HEK293 (cell line): ENCODE data around the gene ARAP3.

Experiments
- ATF2 ChIP-seq: fragments of 450-650 bp; formaldehyde crosslinking; IDR thresholded peaks from 2 replicates; pipeline ENCODE4 v1.5.1; 2016; ENCODE audit warnings: missing biosample characterization, missing genetic modification characterization, low read depth
- GLI4 ChIP-seq: fragments of 450-650 bp; formaldehyde crosslinking; IDR thresholded peaks from 2 replicates; pipeline ENCODE4 v1.5.1; 2016; ENCODE audit warnings: missing biosample characterization, missing genetic modification characterization
- HIC1 ChIP-seq: fragments of 450-650 bp; formaldehyde crosslinking; IDR thresholded peaks from 2 replicates; pipeline ENCODE4 v1.5.1; 2016; ENCODE audit warnings: missing biosample characterization, missing genetic modification characterization
- HOXA7 ChIP-seq: sonication (generic); formaldehyde crosslinking; IDR thresholded peaks from 2 replicates; pipeline ENCODE4 v1.8.1; 2022; ENCODE audit warnings: missing genetic modification reagents, borderline replicate concordance
- KLF1 ChIP-seq: fragments of 450-650 bp; formaldehyde crosslinking; IDR thresholded peaks from 2 replicates; pipeline ENCODE4 v1.5.1; 2016; ENCODE audit warnings: missing biosample characterization, missing genetic modification characterization
- OVOL3 ChIP-seq: fragments of 450-650 bp; formaldehyde crosslinking; IDR thresholded peaks from 2 replicates; pipeline ENCODE4 v1.5.1; 2016; ENCODE audit warnings: missing biosample characterization, missing genetic modification characterization
- ZFHX2 ChIP-seq: fragments of 450-650 bp; formaldehyde crosslinking; conservative IDR thresholded peaks from 2 replicates; pipeline ENCODE4 v1.5.1; 2016; ENCODE audit warnings: missing biosample characterization, missing genetic modification characterization
- ZFP41 ChIP-seq: fragments of 450-650 bp; formaldehyde crosslinking; IDR thresholded peaks from 2 replicates; pipeline ENCODE4 v1.5.1; 2016; ENCODE audit warnings: missing biosample characterization, missing genetic modification characterization, borderline replicate concordance
- ZIC2 ChIP-seq: fragments of 450-650 bp; formaldehyde crosslinking; IDR thresholded peaks from 2 replicates; pipeline ENCODE4 v1.5.1; 2016; ENCODE audit warnings: missing biosample characterization, missing genetic modification characterization
- ZNF16 ChIP-seq: fragments of 450-650 bp; formaldehyde crosslinking; IDR thresholded peaks from 2 replicates; pipeline ENCODE4 v1.5.1; 2016; ENCODE audit warnings: low read depth, missing biosample characterization, missing genetic modification characterization
- ZNF174 ChIP-seq: fragments of 450-650 bp; formaldehyde crosslinking; IDR thresholded peaks from 2 replicates; pipeline ENCODE4 v1.5.0; 2017; ENCODE audit warnings: missing biosample characterization, mild to moderate bottlenecking, missing genetic modification characterization
- ZNF19 ChIP-seq: fragments of 450-650 bp; formaldehyde crosslinking; IDR thresholded peaks from 2 replicates; pipeline ENCODE4; 2016; ENCODE audit warnings: missing biosample characterization, missing genetic modification characterization, low read depth
- ZNF214 ChIP-seq: fragments of 450-650 bp; formaldehyde crosslinking; IDR thresholded peaks from 2 replicates; pipeline ENCODE4 v1.5.1; 2017; ENCODE audit warnings: missing biosample characterization, mild to moderate bottlenecking, missing genetic modification characterization, borderline replicate concordance
- ZNF248 ChIP-seq: fragments of 450-650 bp; formaldehyde crosslinking; IDR thresholded peaks from 2 replicates; pipeline ENCODE4 v1.5.1; 2017; ENCODE audit warnings: missing biosample characterization, missing genetic modification characterization
- ZNF341 ChIP-seq: fragments of 450-650 bp; formaldehyde crosslinking; IDR thresholded peaks from 2 replicates; pipeline ENCODE4; 2016; ENCODE audit warnings: low read depth, missing biosample characterization, missing genetic modification characterization
- ZNF354C ChIP-seq: fragments of 450-650 bp; formaldehyde crosslinking; IDR thresholded peaks from 2 replicates; pipeline ENCODE4 v1.5.1; 2016; ENCODE audit warnings: missing biosample characterization, missing genetic modification characterization, low read depth, borderline replicate concordance
- ZNF514 ChIP-seq: fragments of 450-650 bp; formaldehyde crosslinking; IDR thresholded peaks from 2 replicates; pipeline ENCODE4 v1.5.1; 2016; ENCODE audit warnings: missing biosample characterization, missing genetic modification characterization
- ZNF530 ChIP-seq: fragments of 450-650 bp; formaldehyde crosslinking; IDR thresholded peaks from 2 replicates; pipeline ENCODE4 v1.5.1; 2016; ENCODE audit warnings: low read depth, missing biosample characterization, missing genetic modification characterization
- ZNF544 ChIP-seq: fragments of 450-650 bp; formaldehyde crosslinking; IDR thresholded peaks from 2 replicates; pipeline ENCODE4 v1.5.0; 2017; ENCODE audit warnings: missing biosample characterization, missing genetic modification characterization
- ZNF561 ChIP-seq: fragments of 450-650 bp; IDR thresholded peaks from 2 replicates; pipeline ENCODE4 v1.5.1; 2018; ENCODE audit warnings: missing biosample characterization, missing genetic modification characterization, borderline replicate concordance
- ZNF701 ChIP-seq: fragments of 450-650 bp; formaldehyde crosslinking; IDR thresholded peaks from 2 replicates; pipeline ENCODE4 v1.5.1; 2016; ENCODE audit warnings: missing biosample characterization, missing genetic modification characterization
- ZNF768 ChIP-seq: fragments of 450-650 bp; formaldehyde crosslinking; IDR thresholded peaks from 2 replicates; pipeline ENCODE4 v1.5.1; 2018; ENCODE audit warnings: missing biosample characterization, mild to moderate bottlenecking, missing genetic modification characterization
- ZNF776 ChIP-seq: fragments of 450-650 bp; formaldehyde crosslinking; IDR thresholded peaks from 2 replicates; pipeline ENCODE4 v1.5.0; 2017; ENCODE audit warnings: missing biosample characterization, missing genetic modification characterization, borderline replicate concordance
- ZSCAN5A ChIP-seq: fragments of 450-650 bp; formaldehyde crosslinking; IDR thresholded peaks from 2 replicates; pipeline ENCODE4 v1.5.1; 2016; ENCODE audit warnings: missing biosample characterization, missing genetic modification characterization
- ZXDB ChIP-seq: fragments of 450-650 bp; formaldehyde crosslinking; IDR thresholded peaks from 2 replicates; pipeline ENCODE4 v1.5.1; 2016; ENCODE audit warnings: missing biosample characterization, missing genetic modification characterization
- TF ChIP-seq, protein P1 (sequence below): fragments of 450-650 bp; formaldehyde crosslinking; IDR thresholded peaks from 2 replicates; pipeline ENCODE4 v1.5.1; 2016; ENCODE audit warnings: missing biosample characterization, missing genetic modification characterization
- TF ChIP-seq, protein P2 (sequence below): fragments of 450-650 bp; formaldehyde crosslinking; IDR thresholded peaks from 2 replicates; pipeline ENCODE4 v1.5.1; 2016; ENCODE audit warnings: missing biosample characterization, missing genetic modification characterization
- TF ChIP-seq, protein P3 (sequence below): fragments of 450-650 bp; formaldehyde crosslinking; IDR thresholded peaks from 2 replicates; pipeline ENCODE4 v1.5.1; 2016; ENCODE audit warnings: missing biosample characterization, missing genetic modification characterization
- TF ChIP-seq, protein P4 (sequence below): fragments of 450-650 bp; formaldehyde crosslinking; IDR thresholded peaks from 2 replicates; pipeline ENCODE4 v1.5.1; 2016; ENCODE audit warnings: missing biosample characterization, missing genetic modification characterization

The ARAP3 gene

GRCh38 chr5:141637123-141637766 is 44.8 kb downstream of the ARAP3 start (continued):
- TF ChIP-seq ZSCAN5A: no peak
- TF ChIP-seq ZXDB: peak; percentile 27; the same call in 1 of the 2 replicates
- TF ChIP-seq ZNF248 (tag by site-specific recombination): no peak
- no peak for TF ChIP-seq ZNF701 (tag by site-specific recombination)
- TF ChIP-seq ZIC2 (tag by site-specific recombination): no peak
- TF ChIP-seq KLF1 (tag by site-specific recombination): peak; percentile 26; the same call in 1 of the 2 replicates
- TF ChIP-seq, protein P1, sequence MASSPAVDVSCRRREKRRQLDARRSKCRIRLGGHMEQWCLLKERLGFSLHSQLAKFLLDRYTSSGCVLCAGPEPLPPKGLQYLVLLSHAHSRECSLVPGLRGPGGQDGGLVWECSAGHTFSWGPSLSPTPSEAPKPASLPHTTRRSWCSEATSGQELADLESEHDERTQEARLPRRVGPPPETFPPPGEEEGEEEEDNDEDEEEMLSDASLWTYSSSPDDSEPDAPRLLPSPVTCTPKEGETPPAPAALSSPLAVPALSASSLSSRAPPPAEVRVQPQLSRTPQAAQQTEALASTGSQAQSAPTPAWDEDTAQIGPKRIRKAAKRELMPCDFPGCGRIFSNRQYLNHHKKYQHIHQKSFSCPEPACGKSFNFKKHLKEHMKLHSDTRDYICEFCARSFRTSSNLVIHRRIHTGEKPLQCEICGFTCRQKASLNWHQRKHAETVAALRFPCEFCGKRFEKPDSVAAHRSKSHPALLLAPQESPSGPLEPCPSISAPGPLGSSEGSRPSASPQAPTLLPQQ (tag by site-specific recombination): peak; percentile 49; the same call in 1 of the 2 replicates
- no peak for TF ChIP-seq ZNF561 (tag by site-specific recombination)
- TF ChIP-seq ZNF544 (tag by site-specific recombination): no peak
- TF ChIP-seq ZNF514: no peak
- TF ChIP-seq, protein P2, sequence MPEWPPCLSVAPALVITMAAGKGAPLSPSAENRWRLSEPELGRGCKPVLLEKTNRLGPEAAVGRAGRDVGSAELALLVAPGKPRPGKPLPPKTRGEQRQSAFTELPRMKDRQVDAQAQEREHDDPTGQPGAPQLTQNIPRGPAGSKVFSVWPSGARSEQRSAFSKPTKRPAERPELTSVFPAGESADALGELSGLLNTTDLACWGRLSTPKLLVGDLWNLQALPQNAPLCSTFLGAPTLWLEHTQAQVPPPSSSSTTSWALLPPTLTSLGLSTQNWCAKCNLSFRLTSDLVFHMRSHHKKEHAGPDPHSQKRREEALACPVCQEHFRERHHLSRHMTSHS (tag by site-specific recombination): no peak
- no peak for TF ChIP-seq ZNF354C (tag by site-specific recombination)
- TF ChIP-seq ATF2: no peak
- TF ChIP-seq, protein P3, sequence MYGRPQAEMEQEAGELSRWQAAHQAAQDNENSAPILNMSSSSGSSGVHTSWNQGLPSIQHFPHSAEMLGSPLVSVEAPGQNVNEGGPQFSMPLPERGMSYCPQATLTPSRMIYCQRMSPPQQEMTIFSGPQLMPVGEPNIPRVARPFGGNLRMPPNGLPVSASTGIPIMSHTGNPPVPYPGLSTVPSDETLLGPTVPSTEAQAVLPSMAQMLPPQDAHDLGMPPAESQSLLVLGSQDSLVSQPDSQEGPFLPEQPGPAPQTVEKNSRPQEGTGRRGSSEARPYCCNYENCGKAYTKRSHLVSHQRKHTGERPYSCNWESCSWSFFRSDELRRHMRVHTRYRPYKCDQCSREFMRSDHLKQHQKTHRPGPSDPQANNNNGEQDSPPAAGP: no peak
- TF ChIP-seq ZNF16 (tag by site-specific recombination): no peak
- no peak for TF ChIP-seq HOXA7 (CRISPR knock-in tag)
- no peak for TF ChIP-seq ZFP41 (tag by site-specific recombination)
- peak; percentile 28; the same call in 1 of the 2 replicates for TF ChIP-seq HIC1
- TF ChIP-seq GLI4: no peak
- TF ChIP-seq ZFHX2 (tag by site-specific recombination): peak; percentile 53
- TF ChIP-seq, protein P4, sequence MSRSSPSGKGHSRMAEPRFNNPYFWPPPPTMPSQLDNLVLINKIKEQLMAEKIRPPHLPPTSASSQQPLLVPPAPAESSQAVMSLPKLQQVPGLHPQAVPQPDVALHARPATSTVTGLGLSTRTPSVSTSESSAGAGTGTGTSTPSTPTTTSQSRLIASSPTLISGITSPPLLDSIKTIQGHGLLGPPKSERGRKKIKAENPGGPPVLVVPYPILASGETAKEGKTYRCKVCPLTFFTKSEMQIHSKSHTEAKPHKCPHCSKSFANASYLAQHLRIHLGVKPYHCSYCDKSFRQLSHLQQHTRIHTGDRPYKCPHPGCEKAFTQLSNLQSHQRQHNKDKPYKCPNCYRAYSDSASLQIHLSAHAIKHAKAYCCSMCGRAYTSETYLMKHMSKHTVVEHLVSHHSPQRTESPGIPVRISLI (tag by site-specific recombination): no peak
- no peak for TF ChIP-seq ZNF768 (tag by site-specific recombination)
- TF ChIP-seq ZNF776 (tag by site-specific recombination): no peak
- TF ChIP-seq ZNF19 (tag by site-specific recombination): no peak
- no peak for TF ChIP-seq ZNF214
- no peak for TF ChIP-seq ZNF174
- no peak for TF ChIP-seq ZNF530 (tag by site-specific recombination)
- no peak for TF ChIP-seq OVOL3
- TF ChIP-seq ZNF341 (tag by site-specific recombination): peak; percentile 82
